GM18511 (cell line): Measurements from ENCODE around the gene SERPINA3.
"Not testable (repeated sequence)": the region's sequence is repeated elsewhere in the genome, so short reads cannot be mapped to it uniquely, and the experiment has no call there.

Experiments used
- ATAC-seq: cut with Tn5 transposase; IDR thresholded peaks from one replicate; pipeline ENCODE4 v1.9.1; 2021; ENCODE audit warnings: mild to moderate bottlenecking, moderate library complexity; ENCODE audit not compliant: unreplicated experiment

SERPINA3 gene

GRCh38 chr14:94612174-94612573, at the start of gene SERPINA3:
SERPINA3 (plus strand) TSS chr14:94612391; CDS start chr14:94614442, 2,051 bp downstream.
- no peak for ATAC-seq

- ATAC-seq: no peak
Measured at GRCh38 chr14:94562941-94563883, 49.0 kb upstream of the SERPINA3 start.

- ATAC-seq: no peak
Measured at GRCh38 chr14:94564381-94564780, 47.8 kb upstream of the SERPINA3 start.

- ATAC-seq: no peak
Measured at GRCh38 chr14:94568186-94568585, 44.0 kb upstream of the SERPINA3 start.

GRCh38 chr14:94569381-94570001, 42.7 kb upstream of the SERPINA3 start:
- ATAC-seq: no peak

- ATAC-seq: no peak
Measured at GRCh38 chr14:94570002-94570400, 42.2 kb upstream of the SERPINA3 start.

- ATAC-seq: no peak
Measured at GRCh38 chr14:94570440-94570839, 41.8 kb upstream of the SERPINA3 start.

GRCh38 chr14:94571395-94571794, 40.8 kb upstream of the SERPINA3 start:
- no peak for ATAC-seq

- no peak for ATAC-seq
Measured at GRCh38 chr14:94571950-94572349, 40.2 kb upstream of the SERPINA3 start.

- ATAC-seq: no peak
Measured at GRCh38 chr14:94572637-94573303, 39.4 kb upstream of the SERPINA3 start.

GRCh38 chr14:94573475-94574277, 38.5 kb upstream of the SERPINA3 start:
- no peak for ATAC-seq

GRCh38 chr14:94574336-94574735, 37.9 kb upstream of the SERPINA3 start:
- ATAC-seq: no peak

GRCh38 chr14:94575730-94576585, 36.2 kb upstream of the SERPINA3 start:
- ATAC-seq: no peak

GRCh38 chr14:94577472-94577871, 34.7 kb upstream of the SERPINA3 start:
- ATAC-seq: not testable (repeated sequence)

GRCh38 chr14:94578712-94579111, 33.5 kb upstream of the SERPINA3 start:
- no peak for ATAC-seq

- no peak for ATAC-seq
Measured at GRCh38 chr14:94581127-94581999, 30.8 kb upstream of the SERPINA3 start, which contains the start of gene SERPINA5. SERPINA5 (plus strand) TSS chr14:94581426; CDS start chr14:94587363, 5,937 bp downstream.

GRCh38 chr14:94582199-94582750, 29.9 kb upstream of the SERPINA3 start:
- no peak for ATAC-seq

- no peak for ATAC-seq
Measured at GRCh38 chr14:94582851-94583250, 29.3 kb upstream of the SERPINA3 start.
